CD4-positive, alpha-beta T cell (primary cell): ENCODE data around the gene RSAD2. TPM values are rescaled to one million over a fixed set of nuclear protein-coding genes. Genes with fewer than 3 reads are reported as not detected.

Experiments
- ATAC-seq: fragments of 200-7000 bp; cut with Tn5 transposase; one replicate; pipeline ENCODE4 v1.10.0; 2022; ENCODE audit warnings: mild to moderate bottlenecking; ENCODE audit not compliant: poor library complexity
- CTCF ChIA-PET: fragments of 350-600 bp; sonication (Branson Sonifier 250); formaldehyde crosslinking; loops from one replicate; lab custom pipeline; 2021; ENCODE audit warnings: antibody characterized with exemption, inconsistent platforms; lab: Charles Lee
- POLR2A ChIA-PET: fragments of 350-600 bp; sonication (Branson Sonifier 250); formaldehyde crosslinking; loops from one replicate; lab custom pipeline; 2021; ENCODE audit warnings: antibody characterized with exemption, inconsistent platforms; lab: Charles Lee
- DNase-seq, 14 experiments: peaks; one replicate each; pipeline ENCODE4 v3.0.0-alpha.2; 2013 to 2020; ENCODE audit warnings: mixed read lengths in 2 of 14
- H3K27ac ChIP-seq, 2 donors: one replicate each; pipeline versions ENCODE4 v1.5.1 to v1.7.0; 2013; ENCODE audit warnings: low read length in 2 of 2, low read depth in 1 of 2, mild to moderate bottlenecking in 1 of 2
- H3K27me3 ChIP-seq, 2 experiments: 1 replicate in 1 of 2; 2 replicates in 1 of 2; pipeline versions ENCODE4 v1.6.1 to v1.7.0; 2013; ENCODE audit warnings: low read length in 2 of 2, control low read depth in 1 of 2, mild to moderate bottlenecking in 1 of 2, moderate library complexity in 1 of 2; ENCODE audit not compliant: insufficient read depth in 2 of 2, control insufficient read depth in 1 of 2
- H3K36me3 ChIP-seq: one replicate; pipeline ENCODE4 v1.6.1; 2013; ENCODE audit warnings: low read length, control low read depth; ENCODE audit not compliant: insufficient read depth
- H3K4me1 ChIP-seq: one replicate; pipeline ENCODE4 v1.6.1; 2013; ENCODE audit warnings: low read length, control low read depth; ENCODE audit not compliant: insufficient read depth
- H3K4me3 ChIP-seq: one replicate; pipeline ENCODE4 v1.5.1; 2013; ENCODE audit warnings: mild to moderate bottlenecking, low read length, moderate library complexity
- H3K9me3 ChIP-seq, 2 experiments: 1 replicate in 1 of 2; 2 replicates in 1 of 2; pipeline versions ENCODE4 v1.6.1 to v1.7.0; 2013; ENCODE audit warnings: low read length in 2 of 2, mild to moderate bottlenecking in 2 of 2, control low read depth in 1 of 2, moderate library complexity in 1 of 2; ENCODE audit not compliant: control insufficient read depth in 1 of 2, insufficient read depth in 1 of 2
- H3K27ac Mint-ChIP-seq: one replicate; pipeline ENCODE4 v1.8.0; 2020; ENCODE audit warnings: mixed read lengths
- H3K27me3 Mint-ChIP-seq: one replicate; pipeline ENCODE4 v1.8.0; 2021; ENCODE audit warnings: mixed read lengths
- H3K36me3 Mint-ChIP-seq: one replicate; pipeline ENCODE4 v1.8.0; 2021; ENCODE audit warnings: low read depth, mixed read lengths
- H3K4me1 Mint-ChIP-seq: one replicate; pipeline ENCODE4 v1.8.0; 2021; ENCODE audit warnings: low read depth, mixed read lengths
- H3K4me3 Mint-ChIP-seq: one replicate; pipeline ENCODE4 v1.8.0; 2020; ENCODE audit warnings: mild to moderate bottlenecking, mixed read lengths
- H3K9me3 Mint-ChIP-seq: one replicate; pipeline ENCODE4 v1.8.0; 2020; ENCODE audit warnings: mixed read lengths
- intact Hi-C, 2 experiments: fragments of 100-400 bp; cut with DNase I in 1 of 2; cut with micrococcal nuclease in 1 of 2; formaldehyde crosslinking; loops; one replicate each; pipeline versions ENCODE4 v1.15.1 to v1.9.0; 2023 to 2025; cut with DNase I, micrococcal nuclease
- total RNA-seq, 174 experiments: library from RNA in 2 of 174; stranded (reverse) in 2 of 174; gene quantifications; one replicate each; pipeline ENCODE4 v1.2.3 and lab custom pipeline; 2021 to 2026
- TF ChIP-seq, protein P1 (sequence below): fragments of 200-600 bp; IDR thresholded peaks from one replicate; pipeline ENCODE4 v1.8.0; 2022; ENCODE audit warnings: antibody characterized with exemption, mild to moderate bottlenecking

RSAD2 gene
- total RNA-seq, 2 experiments from 2014 or later = 3.9 to 4.6 TPM

DNA sequence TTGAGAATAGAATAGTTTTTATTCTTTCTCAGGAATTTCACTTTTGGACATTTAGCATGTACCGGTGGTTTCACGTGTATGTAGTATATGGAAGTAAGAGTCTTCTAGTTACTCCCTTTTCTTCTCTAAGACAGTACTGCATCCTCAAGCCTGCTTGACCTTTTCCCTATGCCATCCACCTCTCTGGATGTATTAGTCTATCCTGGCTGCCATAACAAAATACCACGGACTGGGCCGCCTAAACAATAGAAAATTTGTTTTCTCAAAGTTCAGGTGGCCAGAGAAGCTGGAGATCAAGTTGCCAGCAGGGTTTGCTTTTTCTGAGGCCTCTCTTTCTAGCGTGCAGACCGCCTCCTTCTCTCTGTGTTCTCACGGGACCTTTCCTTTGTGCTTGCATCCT, 10.6 kb upstream of the RSAD2 start:
- H3K4me1 ChIP-seq = peaks cover 19% of the 10 kb centered on the region
- H3K4me3 Mint-ChIP-seq = peak overlapping the region; percentile 96
- no peaks in the 10 kb centered on the region for H3K27me3 ChIP-seq
- peaks cover 4% of the 10 kb centered on the region for H3K36me3 ChIP-seq
- ATAC-seq (no peak), DNase-seq (no peak)
- peaks cover 20% of the 10 kb centered on the region for H3K36me3 Mint-ChIP-seq
- intact Hi-C loops = loop anchor here (1.0 to 5.0 kb wide), 3 partner anchors 10 to 41 kb away; partner anchors contain the start of gene RSAD2 (in 1 of the 2)
- ChIA-PET CTCF (interaction anchor here (1.4 to 5.3 kb wide), 4 partner anchors 12 to 52 kb away, joined by 3 to 38 read pairs (median 8); partner anchors contain the start of gene RSAD2), POLR2A (interaction anchor here (2.4 to 6.6 kb wide), 2 partner anchors 11 to 43 kb away, joined by 18 to 132 read pairs; partner anchors contain the start of gene RSAD2)
- H3K4me3 ChIP-seq = no peak overlapping the region
- no peaks in the 10 kb centered on the region for H3K27me3 Mint-ChIP-seq
- no peaks in the 10 kb centered on the region for H3K9me3 ChIP-seq
- no peak overlapping the region for H3K27ac ChIP-seq
- peak overlapping the region; percentile 86 for H3K27ac Mint-ChIP-seq
- peaks cover 20% of the 10 kb centered on the region for H3K4me1 Mint-ChIP-seq
- H3K9me3 Mint-ChIP-seq = no peaks in the 10 kb centered on the region
- TF ChIP-seq, protein P1, sequence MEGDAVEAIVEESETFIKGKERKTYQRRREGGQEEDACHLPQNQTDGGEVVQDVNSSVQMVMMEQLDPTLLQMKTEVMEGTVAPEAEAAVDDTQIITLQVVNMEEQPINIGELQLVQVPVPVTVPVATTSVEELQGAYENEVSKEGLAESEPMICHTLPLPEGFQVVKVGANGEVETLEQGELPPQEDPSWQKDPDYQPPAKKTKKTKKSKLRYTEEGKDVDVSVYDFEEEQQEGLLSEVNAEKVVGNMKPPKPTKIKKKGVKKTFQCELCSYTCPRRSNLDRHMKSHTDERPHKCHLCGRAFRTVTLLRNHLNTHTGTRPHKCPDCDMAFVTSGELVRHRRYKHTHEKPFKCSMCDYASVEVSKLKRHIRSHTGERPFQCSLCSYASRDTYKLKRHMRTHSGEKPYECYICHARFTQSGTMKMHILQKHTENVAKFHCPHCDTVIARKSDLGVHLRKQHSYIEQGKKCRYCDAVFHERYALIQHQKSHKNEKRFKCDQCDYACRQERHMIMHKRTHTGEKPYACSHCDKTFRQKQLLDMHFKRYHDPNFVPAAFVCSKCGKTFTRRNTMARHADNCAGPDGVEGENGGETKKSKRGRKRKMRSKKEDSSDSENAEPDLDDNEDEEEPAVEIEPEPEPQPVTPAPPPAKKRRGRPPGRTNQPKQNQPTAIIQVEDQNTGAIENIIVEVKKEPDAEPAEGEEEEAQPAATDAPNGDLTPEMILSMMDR = no peak

DNA sequence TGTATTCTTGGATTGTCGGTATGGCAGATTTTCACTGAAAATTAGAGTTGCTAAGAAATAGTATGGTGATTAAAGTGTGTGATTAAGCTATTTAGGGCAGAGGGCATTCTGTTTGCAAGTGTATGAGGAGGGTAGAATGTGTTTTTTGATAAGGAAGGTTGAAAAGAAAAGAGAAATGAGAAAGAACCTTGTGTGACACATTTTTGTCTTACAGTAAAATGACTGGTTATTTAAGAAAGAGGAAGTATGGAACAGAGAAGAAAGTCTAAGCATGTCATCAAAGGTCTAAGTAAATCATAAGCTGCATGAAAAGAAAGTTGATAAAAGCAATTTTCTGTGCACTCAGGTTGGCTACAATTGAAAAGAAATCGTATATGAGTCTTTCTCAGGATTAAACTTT, 5.2 kb upstream of the RSAD2 start:
- ATAC-seq = no peak
- Histone ChIP-seq H3K27me3 (no peaks in the 10 kb centered on the region), H3K4me3 (no peak overlapping the region), H3K27ac (no peak overlapping the region), H3K9me3 (no peaks in the 10 kb centered on the region), H3K36me3 (no peaks in the 10 kb centered on the region), H3K4me1 (no peaks in the 10 kb centered on the region)
- Mint-ChIP-seq H3K9me3 (peaks cover 4% of the 10 kb centered on the region), H3K36me3 (peaks cover 5% of the 10 kb centered on the region), H3K27ac (peak overlapping the region; percentile 15), H3K4me1 (peaks cover 42% of the 10 kb centered on the region), H3K27me3 (no peaks in the 10 kb centered on the region), H3K4me3 (peak overlapping the region; percentile 32)
- DNase-seq = peak in 1 of 14 experiments; percentile 11
- ChIA-PET CTCF (interaction anchor here (1.2 to 1.5 kb wide), 2 partner anchors 25 to 44 kb away, joined by 3 read pairs; no protein-coding TSS in a partner anchor), POLR2A (interaction anchor here (0.6 to 0.9 kb wide), 2 partner anchors 186 to 1809 kb away, joined by 3 read pairs; no protein-coding TSS in a partner anchor)
- TF ChIP-seq, protein P1 = no peak
- intact Hi-C loops = no loop called here

DNA sequence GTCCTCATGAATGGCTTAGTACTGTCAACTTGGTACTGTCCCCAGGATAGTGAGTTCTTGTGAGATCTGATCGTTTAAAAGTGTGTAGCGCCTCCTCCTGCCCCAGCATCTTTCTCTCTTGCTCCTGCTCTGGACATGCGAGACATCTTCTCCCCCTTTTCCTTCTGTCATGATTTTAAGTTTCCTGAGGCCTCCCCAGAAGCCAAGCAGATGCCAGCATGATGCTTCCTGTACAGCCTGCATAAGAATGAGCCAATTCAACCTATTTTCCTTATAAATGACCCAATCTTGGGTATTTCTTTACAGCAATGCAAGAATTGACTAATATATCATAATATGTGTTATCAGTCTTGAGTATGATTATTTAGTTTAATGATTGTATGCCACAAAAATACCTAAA, 3.5 kb upstream of the RSAD2 start:
- CTCF ChIA-PET = no interaction called here
- Histone ChIP-seq H3K36me3 (no peaks in the 10 kb centered on the region), H3K27me3 (no peaks in the 10 kb centered on the region), H3K4me1 (peaks cover 14% of the 10 kb centered on the region), H3K4me3 (no peak overlapping the region), H3K27ac (no peak overlapping the region), H3K9me3 (no peaks in the 10 kb centered on the region)
- intact Hi-C loops = no loop called here
- Mint-ChIP-seq H3K27me3 (no peaks in the 10 kb centered on the region), H3K27ac (no peak overlapping the region), H3K36me3 (peaks cover 5% of the 10 kb centered on the region), H3K4me3 (no peak overlapping the region), H3K4me1 (peaks cover 56% of the 10 kb centered on the region), H3K9me3 (peaks cover 4% of the 10 kb centered on the region)
- ATAC-seq (no peak), DNase-seq (no peak)
- TF ChIP-seq, protein P1 = no peak
- POLR2A ChIA-PET = no interaction called here
